ENCODE measurements around the gene TPM1. TPM values are rescaled to one million over a fixed set of nuclear protein-coding genes. Genes with fewer than 3 reads are reported as not detected.

TPM1 gene
- total RNA-seq, 1 experiment from 2014 or later = 421 TPM

GRCh38 chr15:63044077-63044644 is 1.6 kb downstream of the TPM1 start:
- Mint-ChIP-seq H3K27me3 (ENCODE audit: low read depth) (peaks cover 5% of the 10 kb centered on the region), H3K27ac (peak overlapping the region; percentile 80; the same call in 1 of the 2 replicates), H3K4me3 (peak overlapping the region; percentile 97), H3K36me3 (peaks cover 36% of the 10 kb centered on the region), H3K9me3 (peaks cover 7% of the 10 kb centered on the region), H3K4me1 (peaks cover 61% of the 10 kb centered on the region)
- ChIA-PET CTCF (interaction anchor here (0.8 to 7.7 kb wide), 7 partner anchors 14 to 302 kb away, joined by 3 to 131 read pairs (median 7); no protein-coding TSS in a partner anchor), POLR2A (interaction anchor here (0.6 to 2.0 kb wide), 6 partner anchors 9 to 569 kb away, joined by 3 to 7 read pairs (median 4); no protein-coding TSS in a partner anchor)
- ATAC-seq (no peak), DNase-seq (ENCODE audit: low spot score) (no peak)
- TF ChIP-seq, protein P1, sequence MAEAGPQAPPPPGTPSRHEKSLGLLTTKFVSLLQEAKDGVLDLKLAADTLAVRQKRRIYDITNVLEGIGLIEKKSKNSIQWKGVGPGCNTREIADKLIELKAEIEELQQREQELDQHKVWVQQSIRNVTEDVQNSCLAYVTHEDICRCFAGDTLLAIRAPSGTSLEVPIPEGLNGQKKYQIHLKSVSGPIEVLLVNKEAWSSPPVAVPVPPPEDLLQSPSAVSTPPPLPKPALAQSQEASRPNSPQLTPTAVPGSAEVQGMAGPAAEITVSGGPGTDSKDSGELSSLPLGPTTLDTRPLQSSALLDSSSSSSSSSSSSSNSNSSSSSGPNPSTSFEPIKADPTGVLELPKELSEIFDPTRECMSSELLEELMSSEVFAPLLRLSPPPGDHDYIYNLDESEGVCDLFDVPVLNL (CRISPR knock-in tag; IDR thresholded peaks at IDR 0.05; ENCODE audit: borderline replicate concordance, low read depth) = no peak
- TF ChIP-seq SMAD4 (CRISPR knock-in tag; IDR thresholded peaks at IDR 0.05) = no peak
- TF ChIP-seq JUN (CRISPR knock-in tag; IDR thresholded peaks at IDR 0.05) = 0 out of 2 replicates have a peak, but pooled peaks have one; percentile 17
- no peak for TF ChIP-seq FOXP1 (CRISPR knock-in tag; IDR thresholded peaks at IDR 0.05; ENCODE audit: borderline replicate concordance)
- TF ChIP-seq TEAD1 (CRISPR knock-in tag; IDR thresholded peaks at IDR 0.05) = 0 out of 2 replicates have a peak, but pooled peaks have one; percentile 18
- no peak for TF ChIP-seq ERG (CRISPR knock-in tag; IDR thresholded peaks at IDR 0.05)
- TF ChIP-seq USF2 (CRISPR knock-in tag; IDR thresholded peaks at IDR 0.05) = no peak
- no peak for TF ChIP-seq E2F1 (CRISPR knock-in tag; IDR thresholded peaks at IDR 0.05)

DNA sequence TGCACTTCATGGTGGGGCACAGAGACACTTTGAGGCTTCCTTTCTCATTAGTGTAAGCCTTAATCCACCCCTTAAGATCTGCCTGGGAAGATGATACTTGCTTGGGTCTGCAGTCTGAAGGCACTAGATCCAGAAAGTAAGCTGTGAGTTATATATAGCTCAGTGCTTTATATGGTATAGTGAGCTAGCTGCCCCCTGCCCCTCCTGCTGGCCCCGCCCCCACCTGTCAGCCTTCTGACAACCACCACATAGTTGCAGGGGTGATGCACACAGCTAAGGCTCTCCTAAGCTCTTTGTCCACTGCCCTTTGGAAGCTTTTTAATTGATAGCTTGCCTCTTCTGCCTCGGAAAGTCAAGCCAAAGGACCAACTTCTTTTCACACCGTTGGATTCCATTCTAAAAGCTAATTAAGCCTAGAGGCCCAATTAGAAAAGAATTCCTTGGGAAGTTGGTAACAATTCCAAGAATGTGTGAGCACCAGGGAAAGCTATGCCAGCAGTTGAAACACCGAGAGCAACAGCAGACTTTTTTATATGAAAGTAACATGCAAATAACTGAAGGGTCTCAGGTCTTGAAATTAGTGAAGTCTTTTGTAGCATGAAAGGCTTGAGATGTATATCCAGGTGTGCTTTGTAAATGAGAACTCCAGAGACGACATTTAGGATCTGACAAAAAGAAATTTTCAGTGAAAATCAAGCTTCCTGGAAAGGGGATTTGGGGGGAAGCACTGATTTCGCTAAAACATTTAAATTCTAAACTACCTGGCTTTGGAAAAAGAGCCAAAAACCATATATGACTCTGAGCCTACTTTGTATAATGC is 2.3 kb downstream of the TPM1 start:
- TF ChIP-seq, protein P2, sequence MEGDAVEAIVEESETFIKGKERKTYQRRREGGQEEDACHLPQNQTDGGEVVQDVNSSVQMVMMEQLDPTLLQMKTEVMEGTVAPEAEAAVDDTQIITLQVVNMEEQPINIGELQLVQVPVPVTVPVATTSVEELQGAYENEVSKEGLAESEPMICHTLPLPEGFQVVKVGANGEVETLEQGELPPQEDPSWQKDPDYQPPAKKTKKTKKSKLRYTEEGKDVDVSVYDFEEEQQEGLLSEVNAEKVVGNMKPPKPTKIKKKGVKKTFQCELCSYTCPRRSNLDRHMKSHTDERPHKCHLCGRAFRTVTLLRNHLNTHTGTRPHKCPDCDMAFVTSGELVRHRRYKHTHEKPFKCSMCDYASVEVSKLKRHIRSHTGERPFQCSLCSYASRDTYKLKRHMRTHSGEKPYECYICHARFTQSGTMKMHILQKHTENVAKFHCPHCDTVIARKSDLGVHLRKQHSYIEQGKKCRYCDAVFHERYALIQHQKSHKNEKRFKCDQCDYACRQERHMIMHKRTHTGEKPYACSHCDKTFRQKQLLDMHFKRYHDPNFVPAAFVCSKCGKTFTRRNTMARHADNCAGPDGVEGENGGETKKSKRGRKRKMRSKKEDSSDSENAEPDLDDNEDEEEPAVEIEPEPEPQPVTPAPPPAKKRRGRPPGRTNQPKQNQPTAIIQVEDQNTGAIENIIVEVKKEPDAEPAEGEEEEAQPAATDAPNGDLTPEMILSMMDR (IDR thresholded peaks at IDR 0.05) = no peak
- TF ChIP-seq TEAD1 (CRISPR knock-in tag; IDR thresholded peaks at IDR 0.05) (0 out of 2 replicates have a peak, but pooled peaks have one; percentile 11), MYBL2 (CRISPR knock-in tag; IDR thresholded peaks at IDR 0.05) (no peak), ZNF317 (CRISPR knock-in tag; IDR thresholded peaks at IDR 0.05; ENCODE audit: borderline replicate concordance, low read depth) (peak; percentile 76; the same call in 1 of the 2 replicates), NFATC4 (CRISPR knock-in tag; IDR thresholded peaks at IDR 0.05) (peak; percentile 58; the same call in 1 of the 2 replicates)
- Mint-ChIP-seq H3K36me3 (peaks cover 39% of the 10 kb centered on the region), H3K27ac (peak overlapping the region; percentile 97), H3K9me3 (no peaks in the 10 kb centered on the region), H3K27me3 (ENCODE audit: low read depth) (peaks cover 1% of the 10 kb centered on the region), H3K4me1 (peaks cover 68% of the 10 kb centered on the region), H3K4me3 (peak overlapping the region; percentile 97)
- ChIA-PET POLR2A (interaction anchor here (0.7 to 2.0 kb wide), 9 partner anchors 8 to 285 kb away, joined by 3 to 7 read pairs (median 4); no protein-coding TSS in a partner anchor), CTCF (interaction anchor here (0.8 to 7.7 kb wide), 8 partner anchors 15 to 303 kb away, joined by 3 to 131 read pairs (median 6); no protein-coding TSS in a partner anchor)
- ATAC-seq (no peak), DNase-seq (ENCODE audit: low spot score) (no peak)
